Endometrial microvascular endothelial cells (primary cell): ENCODE results near the gene MBL2. TPM values are rescaled to one million over a fixed set of nuclear protein-coding genes. Genes with fewer than 3 reads are reported as not detected.

Experiments
- in situ Hi-C: cut with HindIII; loops from 2 replicates; pipeline ENCODE4 v1.10.0; 2017; ENCODE audit warnings: low sequenced_read_pairs, low pct_unique_long_range_greater_than_20kb; ENCODE audit errors: inconsistent ontology term
- total RNA-seq: library from RNA; depleted of rRNA; stranded (reverse); fragments of >200 nt; gene quantifications from one replicate; pipeline ENCODE4 v1.2.3, GENCODE V29; 2015; ENCODE audit errors: inconsistent ontology term

The MBL2 gene
- total RNA-seq = not detected

GRCh38 chr10:52772623-52773022 lies at the start of gene MBL2:
MBL2 (minus strand) TSS chr10:52772784; CDS start chr10:52771635, 1,149 bp downstream.
- in situ Hi-C loops = no loop called here

DNA sequence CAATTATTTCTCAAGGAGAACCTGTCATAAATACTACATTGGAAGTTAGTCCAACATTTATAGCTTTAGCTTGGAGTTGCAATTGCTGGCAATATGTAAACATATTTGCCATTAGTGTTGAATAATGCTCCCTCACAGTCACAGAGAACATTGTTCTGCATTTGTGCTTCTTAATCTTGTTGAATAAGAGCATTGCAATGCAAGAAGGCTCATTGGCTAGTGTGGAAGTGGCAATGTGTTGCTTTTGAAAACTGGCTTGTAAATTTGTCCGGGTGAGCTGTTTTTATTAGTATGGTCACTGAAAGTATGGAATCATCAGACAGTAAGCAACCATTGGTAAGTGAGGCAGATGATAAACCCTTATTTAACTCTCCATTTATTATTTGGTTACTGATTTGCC lies 47.7 kb upstream of the MBL2 start:
- in situ Hi-C loops = no loop called here

GRCh38 chr10:52818019-52818418 lies 45.4 kb upstream of the MBL2 start:
- in situ Hi-C loops = no loop called here

GRCh38 chr10:52814506-52814905 lies 41.9 kb upstream of the MBL2 start:
- in situ Hi-C loops = no loop called here

DNA sequence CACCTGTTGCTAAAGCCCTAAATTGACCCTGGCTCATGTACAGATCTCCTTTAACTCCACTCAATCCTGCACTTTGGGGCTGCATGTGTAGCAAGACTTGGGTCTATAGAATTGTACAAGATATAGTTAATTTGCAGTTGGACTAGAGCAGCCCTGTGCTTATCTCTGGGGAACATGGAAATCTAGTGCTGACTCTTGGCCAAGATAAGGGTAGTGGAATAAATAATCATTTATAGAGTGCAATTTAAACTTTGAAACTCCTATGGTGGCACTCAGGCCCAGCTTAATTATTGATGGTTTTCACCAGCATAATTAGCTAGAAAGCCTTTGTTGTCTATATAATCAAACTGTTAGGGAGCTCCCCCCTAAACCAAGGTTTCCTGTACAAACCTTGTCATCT lies 39.2 kb upstream of the MBL2 start:
- in situ Hi-C loops = no loop called here

GRCh38 chr10:52810761-52811160 lies 38.2 kb upstream of the MBL2 start:
- in situ Hi-C loops = no loop called here

- in situ Hi-C loops = no loop called here
Measured at GRCh38 chr10:52807803-52808202, 35.2 kb upstream of the MBL2 start.

GRCh38 chr10:52805414-52806285 lies 33.1 kb upstream of the MBL2 start:
- in situ Hi-C loops = no loop called here

GRCh38 chr10:52801947-52802346 lies 29.4 kb upstream of the MBL2 start:
- in situ Hi-C loops = no loop called here

DNA sequence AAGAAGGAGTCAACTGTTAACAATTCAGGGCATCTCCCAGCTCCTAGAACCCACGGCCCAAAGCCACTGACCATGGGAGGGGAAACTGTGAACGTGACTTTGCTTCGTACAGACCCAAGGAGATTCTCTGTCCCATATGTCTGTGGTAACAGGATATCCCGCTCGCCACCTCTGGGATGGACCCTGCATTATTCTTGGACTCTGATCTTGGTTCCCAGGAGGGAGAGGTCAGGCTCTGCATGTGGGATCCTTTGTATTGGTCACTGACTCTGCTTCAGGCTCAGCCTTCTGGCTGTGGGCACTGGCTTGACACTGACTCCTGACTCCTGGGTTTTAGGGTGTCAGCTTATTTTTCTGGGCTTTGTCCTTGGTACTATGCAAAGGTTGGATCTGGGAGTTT lies 13.5 kb upstream of the MBL2 start:
- in situ Hi-C loops = no loop called here

DNA sequence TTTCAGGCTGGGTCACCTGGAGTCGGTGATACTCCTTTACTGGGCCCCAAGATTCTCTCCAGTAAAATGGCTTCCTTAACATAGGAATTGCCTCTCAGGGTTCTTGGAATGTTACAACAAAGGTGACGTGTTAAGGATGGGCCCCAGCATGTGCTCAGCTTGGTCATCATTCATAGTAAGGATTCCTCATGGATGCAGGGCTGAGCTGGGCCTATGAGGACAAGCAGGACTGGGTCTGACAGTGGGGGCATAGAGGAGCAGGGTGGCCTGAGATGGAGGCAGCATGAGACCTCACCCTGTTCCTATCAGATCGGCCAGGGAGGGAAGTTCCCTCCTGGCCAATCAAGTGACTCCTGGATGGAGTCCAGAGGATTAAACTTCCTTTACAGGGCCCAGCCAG lies 12.8 kb upstream of the MBL2 start:
- in situ Hi-C loops = no loop called here

- in situ Hi-C loops = no loop called here
Measured at GRCh38 chr10:52783726-52784125, 11.1 kb upstream of the MBL2 start.

- in situ Hi-C loops = no loop called here
Measured at GRCh38 chr10:52782554-52782953, 10.0 kb upstream of the MBL2 start.

DNA sequence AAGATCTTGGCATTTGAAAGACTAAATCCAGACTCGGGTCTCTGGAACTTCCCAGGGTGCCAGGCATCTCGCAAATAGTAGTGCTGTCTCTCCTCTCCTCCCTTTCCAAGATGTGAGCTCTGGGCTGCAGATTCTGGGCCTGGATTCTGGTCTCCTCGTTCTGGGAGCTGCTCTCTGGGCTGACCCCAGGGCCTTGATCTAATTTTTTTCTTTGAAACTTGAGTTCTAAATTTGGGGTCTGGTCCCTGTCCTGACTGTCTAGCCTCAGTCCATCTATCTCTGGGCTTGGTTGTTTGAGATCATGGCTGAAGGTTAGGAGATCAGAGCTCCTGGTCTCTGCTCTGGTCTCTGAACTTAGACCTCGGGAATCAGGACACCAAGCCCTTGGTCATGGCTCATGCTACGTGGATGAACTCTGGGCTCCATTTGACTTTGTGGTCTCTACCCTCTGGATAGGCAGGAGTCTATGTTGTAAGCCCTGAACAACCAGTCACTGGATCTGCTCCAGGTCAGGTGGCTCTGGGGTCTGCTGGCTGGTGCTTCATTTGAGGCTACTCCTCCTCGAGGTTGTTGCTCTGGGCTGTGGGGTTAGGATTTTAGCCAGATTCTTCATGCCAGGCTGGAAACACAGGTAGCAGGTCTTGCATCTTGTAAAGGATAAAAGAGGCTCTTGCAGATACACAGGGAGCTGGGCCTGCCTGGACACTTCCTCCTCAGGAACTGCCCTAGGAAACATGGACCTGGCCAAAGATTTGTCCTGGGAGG lies 8.0 kb upstream of the MBL2 start:
- in situ Hi-C loops = no loop called here

GRCh38 chr10:52779541-52780390 lies 7.2 kb upstream of the MBL2 start:
- in situ Hi-C loops = no loop called here

GRCh38 chr10:52778511-52779392 lies 6.2 kb upstream of the MBL2 start:
- in situ Hi-C loops = no loop called here

GRCh38 chr10:52777414-52777813 lies 4.8 kb upstream of the MBL2 start:
- in situ Hi-C loops = no loop called here

DNA sequence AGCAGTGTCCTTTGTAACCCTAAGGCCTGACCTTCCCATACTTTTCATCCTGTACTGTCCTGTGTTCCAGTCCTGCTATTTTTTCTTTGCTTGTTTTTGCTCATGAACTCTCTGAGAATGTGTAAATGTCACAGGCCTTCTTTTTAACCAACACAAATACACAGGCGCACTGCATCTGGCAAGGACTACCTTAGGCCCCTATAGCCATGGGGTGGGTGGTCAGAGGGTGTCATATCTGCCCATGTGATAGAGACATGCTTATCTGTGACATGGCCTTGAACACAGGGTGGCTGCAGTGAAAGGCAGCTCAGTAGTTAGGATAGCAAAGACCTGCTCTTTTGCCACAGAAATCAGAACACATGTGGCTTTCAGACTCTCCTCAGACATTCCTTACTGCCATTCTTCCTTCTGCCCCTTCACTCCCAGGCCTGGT lies 3.9 kb upstream of the MBL2 start:
- in situ Hi-C loops = no loop called here
